ENCODE results near the gene THSD4.

The THSD4 gene

GRCh38 chr15:71180986-71181853 lies 65.9 kb downstream of the THSD4 start:
- H3K4me3 ChIP-seq (ENCODE audit: low read depth, low read length), result no peak overlapping the region
- no peak for TF ChIP-seq CTCF (IDR thresholded peaks at IDR 0.05; ENCODE audit: low read depth, low read length)
- no peak for DNase-seq (ENCODE audit: low read depth, low spot score)
- in situ Hi-C loops (cut with HindIII; ENCODE audit: low sequenced_read_pairs), result no loop called here

- H3K4me3 ChIP-seq (ENCODE audit: low read depth, low read length), result no peak overlapping the region
- in situ Hi-C loops (cut with HindIII; ENCODE audit: low sequenced_read_pairs), result no loop called here
- no peak for TF ChIP-seq CTCF (IDR thresholded peaks at IDR 0.05; ENCODE audit: low read depth, low read length)
- no peak for DNase-seq (ENCODE audit: low read depth, low spot score)
These were observed 67.3 kb downstream of the THSD4 start for GRCh38 chr15:71182522-71182921.

GRCh38 chr15:71183063-71183462 lies 67.8 kb downstream of the THSD4 start:
- in situ Hi-C loops (cut with HindIII; ENCODE audit: low sequenced_read_pairs), result no loop called here
- DNase-seq (ENCODE audit: low read depth, low spot score), result no peak

GRCh38 chr15:71185706-71186105 lies 70.4 kb downstream of the THSD4 start:
- in situ Hi-C loops (cut with HindIII; ENCODE audit: low sequenced_read_pairs), result no loop called here
- DNase-seq (ENCODE audit: low read depth, low spot score), result no peak
- H3K4me3 ChIP-seq (ENCODE audit: low read depth, low read length), result no peak overlapping the region
- TF ChIP-seq CTCF (IDR thresholded peaks at IDR 0.05; ENCODE audit: low read depth, low read length), result no peak

More at GRCh38 chr15:71183063-71183462, 67.8 kb downstream of the THSD4 start:
- TF ChIP-seq CTCF (IDR thresholded peaks at IDR 0.05; ENCODE audit: low read depth, low read length), result no peak
- no peak overlapping the region for H3K4me3 ChIP-seq (ENCODE audit: low read depth, low read length)

GRCh38 chr15:71186267-71186666 lies 71.0 kb downstream of the THSD4 start:
- DNase-seq (ENCODE audit: low read depth, low spot score), result no peak
- in situ Hi-C loops (cut with HindIII; ENCODE audit: low sequenced_read_pairs), result no loop called here
- TF ChIP-seq CTCF (IDR thresholded peaks at IDR 0.05; ENCODE audit: low read depth, low read length), result no peak
- H3K4me3 ChIP-seq (ENCODE audit: low read depth, low read length), result no peak overlapping the region

- no peak for DNase-seq (ENCODE audit: low read depth, low spot score)
- TF ChIP-seq CTCF (IDR thresholded peaks at IDR 0.05; ENCODE audit: low read depth, low read length), result no peak
- H3K4me3 ChIP-seq (ENCODE audit: low read depth, low read length), result no peak overlapping the region
- in situ Hi-C loops (cut with HindIII; ENCODE audit: low sequenced_read_pairs), result no loop called here
These were observed 71.8 kb downstream of the THSD4 start for GRCh38 chr15:71187078-71187477.
